ENCODE data around the gene TAF1A. TPM values are rescaled to one million over a fixed set of nuclear protein-coding genes. Genes with fewer than 3 reads are reported as not detected.
"Not testable (repeated sequence)": the region's sequence is repeated elsewhere in the genome, so short reads cannot be mapped to it uniquely, and the experiment has no call there.

Gene TAF1A
- total RNA-seq, 1 donor from 2014 or later, result 24.4 TPM

- H3K27ac Mint-ChIP-seq, result peak overlapping the region; percentile 87
- H3K4me3 Mint-ChIP-seq, result peak overlapping the region; percentile 87
- H3K9me3 Mint-ChIP-seq, result no peaks in the 10 kb centered on the region
- peaks cover 32% of the 10 kb centered on the region for H3K4me1 Mint-ChIP-seq
- H3K36me3 Mint-ChIP-seq (ENCODE audit: low read depth), result peaks cover 8% of the 10 kb centered on the region
- peak; percentile 96 for DNase-seq
- H3K27me3 Mint-ChIP-seq, result peaks cover 33% of the 10 kb centered on the region
- intact Hi-C loops (cut with micrococcal nuclease), result loop anchor here (1.0 to 5.0 kb wide), 4 partner anchors 17 to 150 kb away; partner anchors contain the start of gene TAF1A
Measured at GRCh38 chr1:222617367-222617951, 27.7 kb upstream of the TAF1A start.

GRCh38 chr1:222616525-222616924 is 26.8 kb upstream of the TAF1A start:
- Mint-ChIP-seq H3K4me3 (peak overlapping the region; percentile 87), H3K9me3 (no peaks in the 10 kb centered on the region), H3K27ac (no peak overlapping the region), H3K36me3 (ENCODE audit: low read depth) (peaks cover 5% of the 10 kb centered on the region), H3K27me3 (peaks cover 40% of the 10 kb centered on the region), H3K4me1 (peaks cover 32% of the 10 kb centered on the region)
- no peak for DNase-seq
- intact Hi-C loops (cut with micrococcal nuclease), result loop anchor here (2.0 to 5.0 kb wide), 2 partner anchors 18 to 149 kb away; no protein-coding TSS in a partner anchor

- Mint-ChIP-seq H3K27ac (no peak overlapping the region), H3K27me3 (peaks cover 59% of the 10 kb centered on the region), H3K4me3 (no peak overlapping the region), H3K4me1 (peaks cover 9% of the 10 kb centered on the region), H3K9me3 (peaks cover 6% of the 10 kb centered on the region), H3K36me3 (ENCODE audit: low read depth) (no peaks in the 10 kb centered on the region)
- intact Hi-C loops (cut with micrococcal nuclease), result no loop called here
- no peak for DNase-seq
Measured at GRCh38 chr1:222613627-222614026, 23.9 kb upstream of the TAF1A start.

- no peak for DNase-seq
- no peak overlapping the region for H3K4me3 Mint-ChIP-seq
- H3K36me3 Mint-ChIP-seq (ENCODE audit: low read depth), result no peaks in the 10 kb centered on the region
- H3K9me3 Mint-ChIP-seq, result peaks cover 6% of the 10 kb centered on the region
- intact Hi-C loops (cut with micrococcal nuclease), result no loop called here
- no peak overlapping the region for H3K27ac Mint-ChIP-seq
- H3K4me1 Mint-ChIP-seq, result no peaks in the 10 kb centered on the region
- H3K27me3 Mint-ChIP-seq, result peaks cover 51% of the 10 kb centered on the region
Measured at GRCh38 chr1:222610728-222611127, 21.0 kb upstream of the TAF1A start.

GRCh38 chr1:222609111-222609510 is 19.4 kb upstream of the TAF1A start:
- DNase-seq; H3K4me1 Mint-ChIP-seq; H3K9me3 Mint-ChIP-seq; H3K36me3 Mint-ChIP-seq (ENCODE audit: low read depth); intact Hi-C loops (cut with micrococcal nuclease); H3K4me3 Mint-ChIP-seq; H3K27ac Mint-ChIP-seq: not testable (repeated sequence)
- H3K27me3 Mint-ChIP-seq, result peaks cover 46% of the 10 kb centered on the region

GRCh38 chr1:222606757-222607156 is 17.0 kb upstream of the TAF1A start:
- no peaks in the 10 kb centered on the region for H3K36me3 Mint-ChIP-seq (ENCODE audit: low read depth)
- intact Hi-C loops (cut with micrococcal nuclease), result no loop called here

GRCh38 chr1:222601257-222601656 is 11.5 kb upstream of the TAF1A start:
- Mint-ChIP-seq H3K27me3 (peaks cover 22% of the 10 kb centered on the region), H3K4me3 (no peak overlapping the region), H3K9me3 (no peaks in the 10 kb centered on the region), H3K27ac (no peak overlapping the region), H3K36me3 (ENCODE audit: low read depth) (no peaks in the 10 kb centered on the region), H3K4me1 (no peaks in the 10 kb centered on the region)
- intact Hi-C loops (cut with micrococcal nuclease), result no loop called here
- DNase-seq, result no peak

More at GRCh38 chr1:222606757-222607156, 17.0 kb upstream of the TAF1A start:
- Mint-ChIP-seq H3K27me3 (peaks cover 28% of the 10 kb centered on the region), H3K4me3 (no peak overlapping the region), H3K4me1 (no peaks in the 10 kb centered on the region), H3K9me3 (peaks cover 6% of the 10 kb centered on the region), H3K27ac (no peak overlapping the region)
- no peak for DNase-seq

GRCh38 chr1:222600281-222600680 is 10.5 kb upstream of the TAF1A start:
- Mint-ChIP-seq H3K27ac (no peak overlapping the region), H3K4me1 (no peaks in the 10 kb centered on the region), H3K9me3 (no peaks in the 10 kb centered on the region), H3K36me3 (ENCODE audit: low read depth) (no peaks in the 10 kb centered on the region), H3K27me3 (peaks cover 20% of the 10 kb centered on the region), H3K4me3 (no peak overlapping the region)
- intact Hi-C loops (cut with micrococcal nuclease), result no loop called here
- DNase-seq, result no peak

- Mint-ChIP-seq H3K36me3 (ENCODE audit: low read depth) (no peaks in the 10 kb centered on the region), H3K9me3 (no peaks in the 10 kb centered on the region), H3K4me1 (no peaks in the 10 kb centered on the region), H3K4me3 (no peak overlapping the region), H3K27ac (no peak overlapping the region), H3K27me3 (peaks cover 18% of the 10 kb centered on the region)
- no peak for DNase-seq
- intact Hi-C loops (cut with micrococcal nuclease), result no loop called here
Measured at GRCh38 chr1:222596696-222597095, 7.0 kb upstream of the TAF1A start.

- no peak overlapping the region for H3K27ac Mint-ChIP-seq
- H3K36me3 Mint-ChIP-seq (ENCODE audit: low read depth), result no peaks in the 10 kb centered on the region
- H3K4me3 Mint-ChIP-seq, result no peak overlapping the region
- peaks cover 6% of the 10 kb centered on the region for H3K4me1 Mint-ChIP-seq
- peaks cover 14% of the 10 kb centered on the region for H3K27me3 Mint-ChIP-seq
- intact Hi-C loops (cut with micrococcal nuclease), result no loop called here
- no peak for DNase-seq
- H3K9me3 Mint-ChIP-seq, result peaks cover 6% of the 10 kb centered on the region
Measured at GRCh38 chr1:222594789-222595188, 5.1 kb upstream of the TAF1A start.

- Mint-ChIP-seq H3K36me3 (ENCODE audit: low read depth) (peaks cover 9% of the 10 kb centered on the region), H3K9me3 (peaks cover 6% of the 10 kb centered on the region), H3K27me3 (peaks cover 7% of the 10 kb centered on the region), H3K4me3 (no peak overlapping the region), H3K27ac (no peak overlapping the region), H3K4me1 (peaks cover 24% of the 10 kb centered on the region)
- intact Hi-C loops (cut with micrococcal nuclease), result no loop called here
- DNase-seq, result no peak
Measured at GRCh38 chr1:222592171-222592570, 2.4 kb upstream of the TAF1A start.

GRCh38 chr1:222588135-222588534 is 1.6 kb downstream of the TAF1A start:
- peaks cover 33% of the 10 kb centered on the region for H3K4me1 Mint-ChIP-seq
- DNase-seq, result no peak
- intact Hi-C loops (cut with micrococcal nuclease), result no loop called here
- peaks cover 4% of the 10 kb centered on the region for H3K27me3 Mint-ChIP-seq
- H3K36me3 Mint-ChIP-seq (ENCODE audit: low read depth), result peaks cover 28% of the 10 kb centered on the region
- H3K27ac Mint-ChIP-seq, result no peak overlapping the region
- peak overlapping the region; percentile 60 for H3K4me3 Mint-ChIP-seq
- peaks cover 6% of the 10 kb centered on the region for H3K9me3 Mint-ChIP-seq

- Mint-ChIP-seq H3K27me3 (peaks cover 1% of the 10 kb centered on the region), H3K4me1 (peaks cover 36% of the 10 kb centered on the region), H3K36me3 (ENCODE audit: low read depth) (peaks cover 40% of the 10 kb centered on the region), H3K9me3 (peaks cover 6% of the 10 kb centered on the region), H3K27ac (no peak overlapping the region), H3K4me3 (peak overlapping the region; percentile 31)
- no peak for DNase-seq
- intact Hi-C loops (cut with micrococcal nuclease), result no loop called here
Measured at GRCh38 chr1:222586842-222587241, 2.9 kb downstream of the TAF1A start.

- no peak for DNase-seq
- intact Hi-C loops (cut with micrococcal nuclease), result no loop called here
- Mint-ChIP-seq H3K27ac (no peak overlapping the region), H3K9me3 (no peaks in the 10 kb centered on the region), H3K4me3 (no peak overlapping the region), H3K27me3 (no peaks in the 10 kb centered on the region), H3K4me1 (peaks cover 18% of the 10 kb centered on the region), H3K36me3 (ENCODE audit: low read depth) (peaks cover 45% of the 10 kb centered on the region)
Measured at GRCh38 chr1:222583079-222583478, 6.7 kb downstream of the TAF1A start.
